Keratinocyte (primary cell): ENCODE data around the gene UMAD1.

Experiments
- CTCF ChIP-seq, 3 experiments: IDR thresholded peaks in 1 of 3; conservative IDR thresholded peaks in 1 of 3; optimal IDR thresholded peaks in 1 of 3; 2 replicates in 2 of 3; 3 replicates in 1 of 3; pipeline versions ENCODE3 to v1.5.1; 2011; ENCODE audit warnings: low read length in 3 of 3, mild to moderate bottlenecking in 3 of 3, moderate library complexity in 2 of 3, control low read depth in 1 of 3, inconsistent platforms in 1 of 3; ENCODE audit not compliant: insufficient read depth in 2 of 3; ENCODE audit errors: extremely low read depth in 1 of 3
- EZH2 ChIP-seq: IDR thresholded peaks from one replicate; pipeline ENCODE4 v1.6.1; 2012; ENCODE audit warnings: inconsistent platforms, mild to moderate bottlenecking, low read length, moderate library complexity

- TF ChIP-seq CTCF (optimal IDR thresholded peaks at IDR 0.05 in 1 of 3, IDR thresholded peaks at IDR 0.05 in 1 of 3, conservative IDR thresholded peaks at IDR 0.05 in 1 of 3; ENCODE audit: extremely low read depth in 1 of 3, insufficient read depth in 2 of 3, low read length in 3 of 3) (no peak), EZH2 (no peak)
Observed at GRCh38 chr7:7668706-7669105, 28.2 kb downstream of the UMAD1 start.
